A549 (cell line): Measurements from ENCODE around the gene CEP290.

Experiments used
- CEBPB ChIP-seq, 2 experiments: fragments of >200 bp in 1 of 2; sonication (Bioruptor Twin) in 1 of 2; formaldehyde crosslinking in 1 of 2; IDR thresholded peaks; 2 replicates each; pipeline ENCODE4 v1.6.1; 2012 to 2016
- CTCF ChIP-seq: fragments of >200 bp; sonication (Bioruptor Twin); formaldehyde crosslinking; IDR thresholded peaks from 3 replicates; pipeline ENCODE4 v1.5.1; 2016
- JUNB ChIP-seq: fragments of >200 bp; sonication (Bioruptor Twin); formaldehyde crosslinking; IDR thresholded peaks from 2 replicates; pipeline ENCODE4 v1.6.1; 2016
- TF ChIP-seq, protein P1 (sequence below): fragments of 150-350 bp; IDR thresholded peaks from 2 replicates; pipeline ENCODE4 v1.6.1; 2014; ENCODE audit warnings: low read depth, mild to moderate bottlenecking, low read length
- TF ChIP-seq, protein P2 (sequence below): fragments of 200-600 bp; sonication (generic); IDR thresholded peaks from 2 replicates; pipeline ENCODE4 v1.6.1; 2016; ENCODE audit warnings: antibody characterized with exemption, mild to moderate bottlenecking, moderate library complexity

DNA sequence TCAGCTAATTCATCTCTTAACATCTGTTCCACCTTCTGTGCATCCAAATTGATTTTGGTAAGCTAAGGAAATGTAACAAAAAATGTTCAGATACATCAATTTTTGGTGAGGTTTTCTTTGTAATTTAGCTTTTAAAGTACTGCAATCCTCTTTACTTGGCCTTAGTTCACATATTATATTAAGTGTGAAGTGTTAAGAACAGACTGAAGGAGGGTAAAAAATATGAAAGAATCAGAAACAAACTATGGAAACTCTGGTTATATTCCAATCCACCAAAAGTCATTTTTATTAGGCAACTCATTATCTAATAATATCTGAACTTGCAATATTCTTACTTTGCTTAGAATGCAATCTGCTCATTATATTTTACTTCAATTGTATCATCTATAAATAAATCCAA is 49.1 kb downstream of the CEP290 start:
- TF ChIP-seq CTCF (no peak), JUNB (no peak), CEBPB (IDR thresholded peaks at IDR 0.05) (no peak)
- TF ChIP-seq, protein P1, sequence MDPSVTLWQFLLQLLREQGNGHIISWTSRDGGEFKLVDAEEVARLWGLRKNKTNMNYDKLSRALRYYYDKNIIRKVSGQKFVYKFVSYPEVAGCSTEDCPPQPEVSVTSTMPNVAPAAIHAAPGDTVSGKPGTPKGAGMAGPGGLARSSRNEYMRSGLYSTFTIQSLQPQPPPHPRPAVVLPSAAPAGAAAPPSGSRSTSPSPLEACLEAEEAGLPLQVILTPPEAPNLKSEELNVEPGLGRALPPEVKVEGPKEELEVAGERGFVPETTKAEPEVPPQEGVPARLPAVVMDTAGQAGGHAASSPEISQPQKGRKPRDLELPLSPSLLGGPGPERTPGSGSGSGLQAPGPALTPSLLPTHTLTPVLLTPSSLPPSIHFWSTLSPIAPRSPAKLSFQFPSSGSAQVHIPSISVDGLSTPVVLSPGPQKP, result no peak
- TF ChIP-seq, protein P2, sequence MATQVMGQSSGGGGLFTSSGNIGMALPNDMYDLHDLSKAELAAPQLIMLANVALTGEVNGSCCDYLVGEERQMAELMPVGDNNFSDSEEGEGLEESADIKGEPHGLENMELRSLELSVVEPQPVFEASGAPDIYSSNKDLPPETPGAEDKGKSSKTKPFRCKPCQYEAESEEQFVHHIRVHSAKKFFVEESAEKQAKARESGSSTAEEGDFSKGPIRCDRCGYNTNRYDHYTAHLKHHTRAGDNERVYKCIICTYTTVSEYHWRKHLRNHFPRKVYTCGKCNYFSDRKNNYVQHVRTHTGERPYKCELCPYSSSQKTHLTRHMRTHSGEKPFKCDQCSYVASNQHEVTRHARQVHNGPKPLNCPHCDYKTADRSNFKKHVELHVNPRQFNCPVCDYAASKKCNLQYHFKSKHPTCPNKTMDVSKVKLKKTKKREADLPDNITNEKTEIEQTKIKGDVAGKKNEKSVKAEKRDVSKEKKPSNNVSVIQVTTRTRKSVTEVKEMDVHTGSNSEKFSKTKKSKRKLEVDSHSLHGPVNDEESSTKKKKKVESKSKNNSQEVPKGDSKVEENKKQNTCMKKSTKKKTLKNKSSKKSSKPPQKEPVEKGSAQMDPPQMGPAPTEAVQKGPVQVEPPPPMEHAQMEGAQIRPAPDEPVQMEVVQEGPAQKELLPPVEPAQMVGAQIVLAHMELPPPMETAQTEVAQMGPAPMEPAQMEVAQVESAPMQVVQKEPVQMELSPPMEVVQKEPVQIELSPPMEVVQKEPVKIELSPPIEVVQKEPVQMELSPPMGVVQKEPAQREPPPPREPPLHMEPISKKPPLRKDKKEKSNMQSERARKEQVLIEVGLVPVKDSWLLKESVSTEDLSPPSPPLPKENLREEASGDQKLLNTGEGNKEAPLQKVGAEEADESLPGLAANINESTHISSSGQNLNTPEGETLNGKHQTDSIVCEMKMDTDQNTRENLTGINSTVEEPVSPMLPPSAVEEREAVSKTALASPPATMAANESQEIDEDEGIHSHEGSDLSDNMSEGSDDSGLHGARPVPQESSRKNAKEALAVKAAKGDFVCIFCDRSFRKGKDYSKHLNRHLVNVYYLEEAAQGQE, result no peak
